Raji (cell line): ENCODE results near the gene IARS1.

Experiments used
- POLR2A ChIP-seq: IDR thresholded peaks from 2 replicates; pipeline ENCODE4 v1.6.1; 2011; ENCODE audit warnings: low read depth, low read length, control low read depth; ENCODE audit not compliant: insufficient read depth

The IARS1 gene

GRCh38 chr9:92275541-92275940 is 18.0 kb downstream of the IARS1 start:
- TF ChIP-seq POLR2A, result no peak

- TF ChIP-seq POLR2A, result no peak
Observed at GRCh38 chr9:92270511-92270910, 23.0 kb downstream of the IARS1 start.

- no peak for TF ChIP-seq POLR2A
Observed at GRCh38 chr9:92266486-92266885, 27.0 kb downstream of the IARS1 start.

GRCh38 chr9:92265154-92265553 is 28.3 kb downstream of the IARS1 start:
- TF ChIP-seq POLR2A, result no peak

- TF ChIP-seq POLR2A, result no peak
Observed at GRCh38 chr9:92263131-92263530, 30.4 kb downstream of the IARS1 start.

- no peak for TF ChIP-seq POLR2A
Observed at GRCh38 chr9:92257327-92257726, 36.2 kb downstream of the IARS1 start.

- no peak for TF ChIP-seq POLR2A
Observed at GRCh38 chr9:92254381-92255337, 38.8 kb downstream of the IARS1 start.

GRCh38 chr9:92253656-92254055 is 39.8 kb downstream of the IARS1 start:
- no peak for TF ChIP-seq POLR2A

- no peak for TF ChIP-seq POLR2A
Observed at GRCh38 chr9:92247981-92248380, 45.5 kb downstream of the IARS1 start.

GRCh38 chr9:92247296-92247695 is 46.2 kb downstream of the IARS1 start:
- TF ChIP-seq POLR2A, result no peak

GRCh38 chr9:92245005-92245797 is 48.3 kb downstream of the IARS1 start:
- no peak for TF ChIP-seq POLR2A
